ENCODE results near the gene DYNLT2B.
"Not testable (repeated sequence)": the region's sequence is repeated elsewhere in the genome, so short reads cannot be mapped to it uniquely, and the experiment has no call there.

Gene DYNLT2B

GRCh38 chr3:196316799-196317686 is 997 bp downstream of the DYNLT2B start:
- H2AFZ ChIP-seq (ENCODE audit: low read depth, low read length) = peak overlapping the region; percentile 66
- H3K4me3 ChIP-seq (ENCODE audit: low read length) = peak overlapping the region; percentile 95
- not testable (repeated sequence) for H3K4me1 ChIP-seq (ENCODE audit: insufficient read depth, low read length); H3K9me3 ChIP-seq (ENCODE audit: low read length); H3K27me3 ChIP-seq (ENCODE audit: insufficient read depth, low read length); H3K36me3 ChIP-seq (ENCODE audit: insufficient read depth, low read length)

- Histone ChIP-seq H3K4me1 (ENCODE audit: insufficient read depth, low read length) (peaks cover 4% of the 10 kb centered on the region), H3K9me3 (ENCODE audit: low read length) (no peaks in the 10 kb centered on the region), H3K27me3 (ENCODE audit: insufficient read depth, low read length) (no peaks in the 10 kb centered on the region), H2AFZ (ENCODE audit: low read depth, low read length) (no peak overlapping the region), H3K4me3 (ENCODE audit: low read length) (no peak overlapping the region), H3K36me3 (ENCODE audit: insufficient read depth, low read length) (peaks cover 5% of the 10 kb centered on the region)
Observed at GRCh38 chr3:196315821-196316220, 2.2 kb downstream of the DYNLT2B start.

DNA sequence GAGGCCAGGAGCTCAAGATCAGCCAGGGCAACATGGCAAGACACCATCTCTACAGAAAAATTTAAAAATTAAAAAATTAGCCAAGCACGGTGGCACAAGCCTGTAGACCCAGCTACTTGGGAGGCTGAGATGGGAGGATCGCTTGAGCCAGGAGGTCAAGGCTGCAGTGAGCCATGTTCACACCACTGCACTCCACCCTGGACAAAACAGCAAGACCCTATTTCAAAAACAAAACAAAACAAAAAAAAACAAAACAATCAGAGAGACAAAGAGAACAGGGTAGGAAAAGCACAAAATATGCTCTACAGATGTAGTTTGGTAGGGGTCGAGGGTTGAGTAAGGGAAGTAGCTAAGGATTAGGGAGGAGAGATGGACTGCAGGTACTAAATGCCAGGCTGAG is 3.4 kb downstream of the DYNLT2B start:
- peaks cover 4% of the 10 kb centered on the region for H3K4me1 ChIP-seq (ENCODE audit: insufficient read depth, low read length)

DNA sequence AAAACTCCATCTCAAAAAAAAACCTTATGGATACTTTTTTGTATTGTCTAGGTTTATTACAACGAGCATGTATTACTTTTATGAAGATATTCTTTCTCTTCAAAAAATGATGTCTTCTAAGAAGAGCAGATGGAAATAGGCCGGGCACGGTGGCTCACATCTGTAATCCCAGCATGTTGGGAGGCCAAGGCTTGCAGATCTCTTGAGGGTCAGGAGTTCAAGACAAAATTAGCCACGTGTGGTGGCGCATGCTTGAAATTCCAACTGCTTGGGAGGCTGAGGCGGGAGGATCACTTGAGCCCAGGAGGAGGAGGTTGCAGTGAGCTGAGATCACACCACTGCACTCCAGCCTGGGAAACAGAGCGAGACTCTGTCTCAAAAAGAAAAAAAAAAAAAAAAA is 4.0 kb downstream of the DYNLT2B start:
- H3K9me3 ChIP-seq (ENCODE audit: low read length); H3K27me3 ChIP-seq (ENCODE audit: insufficient read depth, low read length); H3K4me3 ChIP-seq (ENCODE audit: low read length); H3K36me3 ChIP-seq (ENCODE audit: insufficient read depth, low read length); H2AFZ ChIP-seq (ENCODE audit: low read depth, low read length); H3K4me1 ChIP-seq (ENCODE audit: insufficient read depth, low read length): not testable (repeated sequence)

More for the DNA sequence above, 3.4 kb downstream of the DYNLT2B start:
- Histone ChIP-seq H2AFZ (ENCODE audit: low read depth, low read length) (no peak overlapping the region), H3K27me3 (ENCODE audit: insufficient read depth, low read length) (no peaks in the 10 kb centered on the region), H3K36me3 (ENCODE audit: insufficient read depth, low read length) (peaks cover 5% of the 10 kb centered on the region), H3K4me3 (ENCODE audit: low read length) (no peak overlapping the region), H3K9me3 (ENCODE audit: low read length) (no peaks in the 10 kb centered on the region)

GRCh38 chr3:196302960-196303359 is 15.1 kb downstream of the DYNLT2B start:
- H3K36me3 ChIP-seq (ENCODE audit: insufficient read depth, low read length) = peaks cover 43% of the 10 kb centered on the region
- H3K4me1 ChIP-seq (ENCODE audit: insufficient read depth, low read length); H3K27me3 ChIP-seq (ENCODE audit: insufficient read depth, low read length); H3K9me3 ChIP-seq (ENCODE audit: low read length); H3K4me3 ChIP-seq (ENCODE audit: low read length); H2AFZ ChIP-seq (ENCODE audit: low read depth, low read length): not testable (repeated sequence)

- not testable (repeated sequence) for H3K4me3 ChIP-seq (ENCODE audit: low read length); H3K4me1 ChIP-seq (ENCODE audit: insufficient read depth, low read length); H2AFZ ChIP-seq (ENCODE audit: low read depth, low read length); H3K9me3 ChIP-seq (ENCODE audit: low read length); H3K27me3 ChIP-seq (ENCODE audit: insufficient read depth, low read length)
- peaks cover 47% of the 10 kb centered on the region for H3K36me3 ChIP-seq (ENCODE audit: insufficient read depth, low read length)
Observed at GRCh38 chr3:196302551-196302950, 15.5 kb downstream of the DYNLT2B start.

- Histone ChIP-seq H3K36me3 (ENCODE audit: insufficient read depth, low read length) (peaks cover 46% of the 10 kb centered on the region), H3K4me3 (ENCODE audit: low read length) (no peak overlapping the region), H3K9me3 (ENCODE audit: low read length) (no peaks in the 10 kb centered on the region), H3K27me3 (ENCODE audit: insufficient read depth, low read length) (no peaks in the 10 kb centered on the region), H3K4me1 (ENCODE audit: insufficient read depth, low read length) (no peaks in the 10 kb centered on the region), H2AFZ (ENCODE audit: low read depth, low read length) (no peak overlapping the region)
Observed at GRCh38 chr3:196298521-196298920, 19.5 kb downstream of the DYNLT2B start.

DNA sequence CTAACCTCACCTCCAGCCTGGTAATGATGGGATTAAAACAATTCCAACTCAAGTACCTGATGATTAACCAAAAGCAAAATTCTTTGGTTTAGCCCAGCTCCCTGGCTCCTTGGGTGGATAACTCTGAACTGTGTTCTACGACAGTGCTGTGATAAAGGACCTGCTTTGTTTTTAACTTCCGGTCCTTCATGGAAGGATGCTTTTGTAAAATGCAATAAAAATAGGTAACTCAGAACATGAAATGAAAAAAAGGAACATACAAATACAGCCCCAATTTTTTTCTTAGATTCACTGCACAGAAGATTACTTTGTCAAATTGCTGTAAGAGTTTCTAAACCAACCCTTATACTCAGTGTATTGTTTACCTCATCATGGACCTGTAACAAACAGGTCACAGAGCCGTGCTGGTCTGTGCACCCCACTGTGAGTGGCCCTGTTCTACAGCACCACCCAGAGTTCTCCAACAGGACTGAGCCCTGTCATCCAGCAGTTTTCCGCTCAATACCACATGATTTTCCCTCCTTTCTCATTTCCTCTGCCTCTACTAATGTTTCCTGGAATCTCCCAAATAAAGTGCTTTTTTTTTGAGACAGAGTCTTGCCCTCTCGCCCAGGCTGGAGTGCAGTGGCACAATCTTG is 25.6 kb downstream of the DYNLT2B start:
- Histone ChIP-seq H3K4me3 (ENCODE audit: low read length) (no peak overlapping the region), H3K9me3 (ENCODE audit: low read length) (no peaks in the 10 kb centered on the region), H3K4me1 (ENCODE audit: insufficient read depth, low read length) (peaks cover 2% of the 10 kb centered on the region), H2AFZ (ENCODE audit: low read depth, low read length) (no peak overlapping the region), H3K36me3 (ENCODE audit: insufficient read depth, low read length) (peaks cover 11% of the 10 kb centered on the region), H3K27me3 (ENCODE audit: insufficient read depth, low read length) (no peaks in the 10 kb centered on the region)

GRCh38 chr3:196288141-196288460 is 29.9 kb downstream of the DYNLT2B start:
- Histone ChIP-seq H3K27me3 (ENCODE audit: insufficient read depth, low read length) (no peaks in the 10 kb centered on the region), H3K9me3 (ENCODE audit: low read length) (no peaks in the 10 kb centered on the region), H3K36me3 (ENCODE audit: insufficient read depth, low read length) (no peaks in the 10 kb centered on the region), H2AFZ (ENCODE audit: low read depth, low read length) (peak overlapping the region; percentile 81), H3K4me3 (ENCODE audit: low read length) (peak overlapping the region; percentile 94), H3K4me1 (ENCODE audit: insufficient read depth, low read length) (peaks cover 20% of the 10 kb centered on the region)

- H3K4me1 ChIP-seq (ENCODE audit: insufficient read depth, low read length) = peaks cover 20% of the 10 kb centered on the region
- no peaks in the 10 kb centered on the region for H3K36me3 ChIP-seq (ENCODE audit: insufficient read depth, low read length)
- peak within 1 kb of the TSS; percentile 81 for H2AFZ ChIP-seq (ENCODE audit: low read depth, low read length)
- no peaks in the 10 kb centered on the region for H3K27me3 ChIP-seq (ENCODE audit: insufficient read depth, low read length)
- H3K4me3 ChIP-seq (ENCODE audit: low read length) = peak within 1 kb of the TSS; percentile 94
- H3K9me3 ChIP-seq (ENCODE audit: low read length) = no peaks in the 10 kb centered on the region
Observed at GRCh38 chr3:196287440-196288140, 30.4 kb downstream of the DYNLT2B start, which contains the start of gene PCYT1A. TSS of gene PCYT1A (minus strand) at chr3:196287726. CDS start at chr3:196270531, 17,195 bp downstream.

GRCh38 chr3:196287090-196287439 is 31.0 kb downstream of the DYNLT2B start:
- H2AFZ ChIP-seq (ENCODE audit: low read depth, low read length) = peak overlapping the region; percentile 81
- H3K36me3 ChIP-seq (ENCODE audit: insufficient read depth, low read length) = no peaks in the 10 kb centered on the region
- peak overlapping the region; percentile 94 for H3K4me3 ChIP-seq (ENCODE audit: low read length)
- peaks cover 20% of the 10 kb centered on the region for H3K4me1 ChIP-seq (ENCODE audit: insufficient read depth, low read length)
- H3K9me3 ChIP-seq (ENCODE audit: low read length) = no peaks in the 10 kb centered on the region
- H3K27me3 ChIP-seq (ENCODE audit: insufficient read depth, low read length) = no peaks in the 10 kb centered on the region

DNA sequence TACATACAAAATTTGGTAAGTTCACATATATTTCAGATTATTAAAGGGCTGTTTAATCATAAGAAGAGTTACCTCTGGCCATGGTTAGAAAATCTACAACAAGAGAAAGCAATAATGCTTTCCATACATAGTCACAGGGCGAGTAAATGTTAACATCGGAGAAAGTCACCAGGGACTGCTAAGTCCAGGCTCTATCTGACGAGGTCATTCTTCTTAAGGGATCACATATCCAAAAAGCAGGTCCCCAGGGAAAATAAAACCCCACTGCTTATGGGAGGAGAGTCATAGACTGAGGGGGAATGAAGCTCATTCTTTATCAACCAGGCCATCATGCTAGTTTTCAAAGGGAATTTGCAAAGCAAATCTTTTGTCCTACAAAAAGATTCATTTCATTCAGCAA is 33.6 kb downstream of the DYNLT2B start:
- Histone ChIP-seq H3K4me1 (ENCODE audit: insufficient read depth, low read length) (peaks cover 20% of the 10 kb centered on the region), H2AFZ (ENCODE audit: low read depth, low read length) (no peak overlapping the region), H3K36me3 (ENCODE audit: insufficient read depth, low read length) (no peaks in the 10 kb centered on the region), H3K27me3 (ENCODE audit: insufficient read depth, low read length) (no peaks in the 10 kb centered on the region), H3K4me3 (ENCODE audit: low read length) (no peak overlapping the region), H3K9me3 (ENCODE audit: low read length) (no peaks in the 10 kb centered on the region)

DNA sequence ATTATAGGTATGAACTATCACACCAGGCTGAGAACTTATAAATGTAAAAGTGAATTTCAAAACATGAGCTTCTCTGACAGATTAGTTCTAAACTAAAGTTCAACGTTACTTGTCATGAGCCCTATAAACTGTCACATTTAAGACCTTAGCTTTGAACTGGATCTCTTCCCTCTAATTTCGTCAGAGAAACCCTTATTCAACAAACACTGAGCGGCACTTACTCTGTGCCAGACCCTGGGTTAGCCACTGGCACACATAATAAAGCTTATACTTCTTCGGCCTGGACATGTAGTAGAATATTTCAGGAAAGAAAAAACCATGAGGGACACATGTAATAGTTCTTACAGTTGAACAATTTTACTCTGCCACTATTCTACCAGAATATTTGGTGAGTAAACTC is 36.1 kb downstream of the DYNLT2B start:
- H3K4me1 ChIP-seq (ENCODE audit: insufficient read depth, low read length) = peaks cover 18% of the 10 kb centered on the region

More for the DNA sequence above, 36.1 kb downstream of the DYNLT2B start:
- no peaks in the 10 kb centered on the region for H3K36me3 ChIP-seq (ENCODE audit: insufficient read depth, low read length)
- no peak overlapping the region for H2AFZ ChIP-seq (ENCODE audit: low read depth, low read length)
- H3K9me3 ChIP-seq (ENCODE audit: low read length) = peaks cover 2% of the 10 kb centered on the region
- H3K4me3 ChIP-seq (ENCODE audit: low read length) = no peak overlapping the region
- no peaks in the 10 kb centered on the region for H3K27me3 ChIP-seq (ENCODE audit: insufficient read depth, low read length)
